ENCODE measurements around the gene CDH2.

DNA sequence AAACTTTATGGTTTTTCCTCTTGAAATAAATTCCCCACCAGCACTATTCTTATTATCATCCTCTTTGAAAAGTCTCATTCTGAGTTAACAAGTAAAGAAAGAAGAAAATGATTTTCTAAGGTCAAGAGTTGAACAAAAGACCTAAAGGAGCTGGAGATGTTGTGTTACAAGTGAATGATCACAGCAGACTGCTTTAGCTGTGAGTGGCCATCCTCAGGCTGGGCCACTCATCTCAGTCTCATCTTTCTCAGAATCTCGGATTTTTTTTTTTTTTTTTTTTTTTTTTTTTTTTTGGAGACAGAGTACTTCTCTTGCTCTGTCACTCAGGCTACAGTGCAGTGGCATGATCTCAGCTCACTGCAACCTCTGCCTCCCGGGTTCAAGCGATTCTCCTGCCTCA lies 133.3 kb downstream of the CDH2 start:
- TF ChIP-seq SP1 (IDR thresholded peaks at IDR 0.05): no peak
- TF ChIP-seq, protein P1, sequence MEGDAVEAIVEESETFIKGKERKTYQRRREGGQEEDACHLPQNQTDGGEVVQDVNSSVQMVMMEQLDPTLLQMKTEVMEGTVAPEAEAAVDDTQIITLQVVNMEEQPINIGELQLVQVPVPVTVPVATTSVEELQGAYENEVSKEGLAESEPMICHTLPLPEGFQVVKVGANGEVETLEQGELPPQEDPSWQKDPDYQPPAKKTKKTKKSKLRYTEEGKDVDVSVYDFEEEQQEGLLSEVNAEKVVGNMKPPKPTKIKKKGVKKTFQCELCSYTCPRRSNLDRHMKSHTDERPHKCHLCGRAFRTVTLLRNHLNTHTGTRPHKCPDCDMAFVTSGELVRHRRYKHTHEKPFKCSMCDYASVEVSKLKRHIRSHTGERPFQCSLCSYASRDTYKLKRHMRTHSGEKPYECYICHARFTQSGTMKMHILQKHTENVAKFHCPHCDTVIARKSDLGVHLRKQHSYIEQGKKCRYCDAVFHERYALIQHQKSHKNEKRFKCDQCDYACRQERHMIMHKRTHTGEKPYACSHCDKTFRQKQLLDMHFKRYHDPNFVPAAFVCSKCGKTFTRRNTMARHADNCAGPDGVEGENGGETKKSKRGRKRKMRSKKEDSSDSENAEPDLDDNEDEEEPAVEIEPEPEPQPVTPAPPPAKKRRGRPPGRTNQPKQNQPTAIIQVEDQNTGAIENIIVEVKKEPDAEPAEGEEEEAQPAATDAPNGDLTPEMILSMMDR (IDR thresholded peaks at IDR 0.05; ENCODE audit: low read depth, low read length, missing input control): no peak
- TF ChIP-seq, protein P2, sequence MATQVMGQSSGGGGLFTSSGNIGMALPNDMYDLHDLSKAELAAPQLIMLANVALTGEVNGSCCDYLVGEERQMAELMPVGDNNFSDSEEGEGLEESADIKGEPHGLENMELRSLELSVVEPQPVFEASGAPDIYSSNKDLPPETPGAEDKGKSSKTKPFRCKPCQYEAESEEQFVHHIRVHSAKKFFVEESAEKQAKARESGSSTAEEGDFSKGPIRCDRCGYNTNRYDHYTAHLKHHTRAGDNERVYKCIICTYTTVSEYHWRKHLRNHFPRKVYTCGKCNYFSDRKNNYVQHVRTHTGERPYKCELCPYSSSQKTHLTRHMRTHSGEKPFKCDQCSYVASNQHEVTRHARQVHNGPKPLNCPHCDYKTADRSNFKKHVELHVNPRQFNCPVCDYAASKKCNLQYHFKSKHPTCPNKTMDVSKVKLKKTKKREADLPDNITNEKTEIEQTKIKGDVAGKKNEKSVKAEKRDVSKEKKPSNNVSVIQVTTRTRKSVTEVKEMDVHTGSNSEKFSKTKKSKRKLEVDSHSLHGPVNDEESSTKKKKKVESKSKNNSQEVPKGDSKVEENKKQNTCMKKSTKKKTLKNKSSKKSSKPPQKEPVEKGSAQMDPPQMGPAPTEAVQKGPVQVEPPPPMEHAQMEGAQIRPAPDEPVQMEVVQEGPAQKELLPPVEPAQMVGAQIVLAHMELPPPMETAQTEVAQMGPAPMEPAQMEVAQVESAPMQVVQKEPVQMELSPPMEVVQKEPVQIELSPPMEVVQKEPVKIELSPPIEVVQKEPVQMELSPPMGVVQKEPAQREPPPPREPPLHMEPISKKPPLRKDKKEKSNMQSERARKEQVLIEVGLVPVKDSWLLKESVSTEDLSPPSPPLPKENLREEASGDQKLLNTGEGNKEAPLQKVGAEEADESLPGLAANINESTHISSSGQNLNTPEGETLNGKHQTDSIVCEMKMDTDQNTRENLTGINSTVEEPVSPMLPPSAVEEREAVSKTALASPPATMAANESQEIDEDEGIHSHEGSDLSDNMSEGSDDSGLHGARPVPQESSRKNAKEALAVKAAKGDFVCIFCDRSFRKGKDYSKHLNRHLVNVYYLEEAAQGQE (IDR thresholded peaks at IDR 0.05): no peak
- TF ChIP-seq JUND (IDR thresholded peaks at IDR 0.05): no peak
